Stomach smooth muscle (tissue), 2 donors: ENCODE results near the gene AEN.

ENCODE experiments used
- H3K27ac ChIP-seq: one replicate; pipeline ENCODE4 v1.7.0; 2013; ENCODE audit warnings: mild to moderate bottlenecking, low read length, inconsistent platforms
- H3K27me3 ChIP-seq, 2 donors: one replicate each; pipeline ENCODE4 v1.7.0; 2013; ENCODE audit warnings: low read length in 2 of 2; ENCODE audit not compliant: insufficient read depth in 2 of 2, control insufficient read depth in 1 of 2
- H3K36me3 ChIP-seq, 2 donors: one replicate each; pipeline ENCODE4 v1.7.0; 2013; ENCODE audit warnings: low read length in 2 of 2; ENCODE audit not compliant: control insufficient read depth in 2 of 2, insufficient read depth in 2 of 2
- H3K4me1 ChIP-seq: one replicate; pipeline ENCODE4 v1.7.0; 2013; ENCODE audit warnings: low read length; ENCODE audit not compliant: control insufficient read depth, insufficient read depth
- H3K4me3 ChIP-seq, 2 donors: one replicate each; pipeline ENCODE4 v1.7.0; 2013; ENCODE audit warnings: low read length in 2 of 2
- H3K9ac ChIP-seq, 2 donors: one replicate each; pipeline ENCODE4 v1.7.0; 2013; ENCODE audit warnings: low read length in 2 of 2, mild to moderate bottlenecking in 1 of 2
- H3K9me3 ChIP-seq, 2 donors: one replicate each; pipeline ENCODE4 v1.7.0; 2013; ENCODE audit warnings: low read length in 2 of 2; ENCODE audit not compliant: control insufficient read depth in 2 of 2
- donor health status: healthy.
- donor health status: Pancreatic carcinoma.

The AEN gene

DNA sequence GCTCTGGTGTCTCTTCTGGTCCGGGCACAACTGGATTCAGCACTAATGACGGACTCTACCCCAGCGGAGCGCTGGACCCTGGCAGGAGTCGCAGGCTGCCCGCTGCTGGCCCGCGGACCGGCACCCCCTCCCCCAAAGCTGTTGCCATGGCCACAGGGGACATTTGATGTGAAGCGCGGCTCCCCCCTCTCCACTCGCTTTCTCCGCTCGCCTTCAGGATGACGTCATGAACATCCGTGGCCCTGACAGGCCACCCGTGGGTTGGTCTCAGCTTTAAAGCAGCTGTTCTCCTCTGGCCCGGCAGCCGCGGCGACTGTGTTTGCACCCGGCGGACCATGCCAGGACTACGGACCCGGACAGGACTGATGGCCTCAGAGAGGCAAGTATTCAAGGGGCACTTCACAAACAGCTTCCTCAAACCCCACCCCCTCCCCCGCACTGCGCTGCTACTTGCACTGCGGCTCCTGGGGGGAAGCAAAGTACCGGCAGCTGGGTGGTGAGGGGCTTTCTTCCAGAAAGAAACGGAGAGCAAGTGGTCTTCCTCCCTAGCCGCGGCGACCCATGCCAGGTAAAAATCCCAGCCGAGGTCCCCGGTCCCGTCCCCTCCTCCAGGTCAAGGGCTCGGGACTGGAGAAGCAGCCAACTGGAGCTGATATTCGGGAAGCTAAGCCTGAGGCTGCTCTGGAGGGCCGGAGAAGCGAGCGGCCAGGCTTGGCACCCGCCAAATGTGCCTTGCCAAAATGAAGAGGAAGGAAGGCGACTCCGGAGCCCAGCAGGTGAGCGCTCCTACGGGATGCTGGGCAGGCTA is 16.6 kb upstream of the AEN start:
- H3K9me3 ChIP-seq = no peaks in the 10 kb centered on the region
- H3K27ac ChIP-seq = no peak overlapping the region
- H3K36me3 ChIP-seq = no peaks in the 10 kb centered on the region
- peak overlapping the region in 1 of 2 donors; percentile 35 for H3K4me3 ChIP-seq
- peaks cover 45 to 55% of the 10 kb centered on the region in 2 donors for H3K27me3 ChIP-seq
- H3K9ac ChIP-seq = no peak overlapping the region
- H3K4me1 ChIP-seq = peaks cover 16% of the 10 kb centered on the region

DNA sequence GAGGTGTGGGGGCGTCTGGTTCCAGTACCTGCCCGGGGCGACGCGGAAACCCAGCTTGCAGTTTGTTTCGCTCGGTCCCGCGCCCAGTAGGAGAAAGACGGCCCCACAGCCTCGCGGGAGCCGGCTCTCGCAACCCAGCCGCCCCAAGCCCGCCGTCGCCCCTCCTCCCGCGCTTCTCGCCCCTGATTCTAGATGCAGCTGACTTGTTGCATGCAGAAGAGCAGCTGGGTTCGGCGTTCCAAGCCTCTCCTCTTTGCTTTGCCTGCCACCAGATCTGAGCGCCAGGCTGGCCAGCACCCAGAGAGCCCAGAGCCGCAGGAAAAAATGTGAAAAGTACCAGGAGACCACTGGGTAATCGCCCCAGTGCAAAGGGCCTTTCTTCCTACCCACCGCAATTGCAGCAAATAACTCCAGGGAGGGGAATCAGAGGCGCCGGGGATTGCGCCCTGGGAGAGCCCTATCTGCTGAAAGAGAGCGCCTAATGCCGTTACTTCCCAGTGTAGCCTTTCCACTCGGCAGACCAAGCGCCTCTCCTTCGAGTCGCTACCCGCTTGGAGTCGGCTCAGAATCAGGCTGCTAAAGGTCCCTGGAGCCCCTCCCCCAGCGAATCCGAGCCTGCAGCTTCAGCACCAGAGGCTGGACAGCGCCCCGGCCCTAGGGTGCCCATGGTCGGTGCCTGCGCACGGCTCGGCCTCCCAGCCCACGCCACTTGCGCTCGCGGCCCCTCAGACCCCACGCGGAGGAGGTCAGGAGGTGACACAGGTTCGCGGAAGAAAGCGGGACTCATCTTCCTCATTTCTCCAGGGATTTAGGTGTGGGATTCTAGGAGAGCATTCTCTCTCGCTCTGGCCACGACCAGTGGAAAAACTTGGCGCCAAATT is 15.7 kb upstream of the AEN start:
- Histone ChIP-seq H3K4me3 (peak overlapping the region in 1 of 2 donors; percentile 15), H3K4me1 (peaks cover 16% of the 10 kb centered on the region), H3K27ac (no peak overlapping the region), H3K9ac (no peak overlapping the region), H3K9me3 (no peaks in the 10 kb centered on the region), H3K36me3 (no peaks in the 10 kb centered on the region), H3K27me3 (peaks cover 49 to 55% of the 10 kb centered on the region in 2 donors)

DNA sequence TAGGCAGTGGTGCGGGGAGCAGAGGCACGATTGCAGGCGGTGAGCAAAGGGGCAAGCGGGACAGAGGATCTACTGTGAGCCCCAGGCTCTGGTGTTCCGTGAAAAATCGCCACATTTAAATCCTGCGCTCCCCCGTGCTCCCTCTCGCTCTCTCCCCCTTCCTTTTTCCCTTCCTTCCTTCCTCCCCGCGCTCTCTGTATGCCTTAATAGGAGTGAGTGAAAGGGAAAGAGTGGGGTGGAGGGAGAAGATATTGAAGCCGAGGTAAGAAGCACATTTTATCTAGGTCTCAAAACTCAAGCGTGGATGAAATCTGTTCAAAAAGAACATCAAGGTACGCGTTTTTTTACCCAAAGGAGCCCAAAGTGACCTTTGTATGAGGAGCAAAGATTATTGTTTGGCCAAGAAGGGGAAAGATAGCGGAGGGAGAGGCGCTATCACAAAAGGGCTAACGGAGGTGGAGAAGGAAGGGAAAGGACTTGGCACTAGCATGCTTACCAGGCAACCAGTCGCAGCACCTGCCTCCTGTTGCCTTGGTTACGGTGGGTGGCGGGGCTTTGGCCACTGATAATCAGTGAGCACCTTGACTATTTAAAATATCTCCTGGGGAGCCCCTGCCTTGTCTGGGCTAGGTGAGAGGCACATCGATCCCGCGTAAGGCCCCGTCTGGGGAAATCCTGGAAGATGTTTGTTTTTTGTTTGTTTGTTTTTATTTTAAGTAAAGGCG is 14.9 kb upstream of the AEN start:
- Histone ChIP-seq H3K36me3 (no peaks in the 10 kb centered on the region), H3K27ac (no peak overlapping the region), H3K4me1 (peaks cover 16% of the 10 kb centered on the region), H3K9ac (no peak overlapping the region), H3K9me3 (no peaks in the 10 kb centered on the region), H3K4me3 (no peak overlapping the region), H3K27me3 (peaks cover 49 to 55% of the 10 kb centered on the region in 2 donors)

DNA sequence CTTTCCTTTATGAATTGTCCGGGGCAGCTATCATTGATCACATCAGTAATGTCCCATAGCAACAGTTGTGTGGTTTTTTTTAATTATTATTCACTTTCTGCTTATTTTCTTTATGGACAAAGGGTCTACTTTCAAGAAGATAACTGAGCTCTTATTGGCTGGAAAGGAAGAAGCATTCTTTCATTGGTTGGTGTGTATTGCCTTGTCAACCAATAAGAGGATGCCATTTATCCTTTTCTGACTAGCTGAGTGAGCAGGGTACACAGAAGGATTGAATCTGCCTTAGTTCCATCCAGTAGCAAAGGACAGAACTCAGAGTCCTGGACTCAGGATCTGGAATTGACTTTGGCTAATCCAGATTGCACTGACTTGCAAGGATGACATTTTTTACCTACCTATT is 13.2 kb upstream of the AEN start:
- H3K9me3 ChIP-seq = no peaks in the 10 kb centered on the region
- no peak overlapping the region for H3K4me3 ChIP-seq
- H3K27ac ChIP-seq = no peak overlapping the region
- H3K4me1 ChIP-seq = peaks cover 16% of the 10 kb centered on the region
- no peak overlapping the region for H3K9ac ChIP-seq
- H3K27me3 ChIP-seq = peaks cover 50 to 51% of the 10 kb centered on the region in 2 donors
- no peaks in the 10 kb centered on the region for H3K36me3 ChIP-seq

DNA sequence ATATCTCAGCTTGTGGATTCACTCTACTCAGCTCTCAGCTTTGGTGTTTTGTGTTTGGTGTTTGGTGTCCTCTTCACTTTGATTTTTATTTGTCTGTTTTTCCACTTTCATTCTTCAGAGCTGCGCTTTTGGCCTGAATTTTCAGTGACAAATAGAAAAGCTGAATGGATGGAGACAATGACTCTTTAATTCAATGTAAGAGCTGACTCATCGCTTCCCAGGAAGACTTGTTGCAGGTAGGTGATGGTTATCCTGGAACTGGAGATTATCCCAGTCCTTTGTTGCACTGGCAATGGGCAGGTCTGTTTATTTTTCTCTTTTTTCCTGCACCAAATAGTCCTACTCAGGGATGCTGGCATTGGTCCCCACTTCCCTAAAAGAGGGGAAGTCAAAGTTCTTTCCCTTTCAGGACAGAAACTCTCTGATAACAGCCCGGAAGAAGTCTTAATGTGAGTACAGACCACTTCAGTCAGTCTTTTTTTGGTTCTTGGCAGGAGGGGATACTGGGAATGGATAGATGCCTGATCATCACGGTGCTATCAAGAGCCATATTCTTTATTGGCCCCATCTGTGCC is 12.4 kb upstream of the AEN start:
- Histone ChIP-seq H3K36me3 (no peaks in the 10 kb centered on the region), H3K9ac (no peak overlapping the region), H3K27me3 (peaks cover 44 to 48% of the 10 kb centered on the region in 2 donors), H3K27ac (no peak overlapping the region), H3K4me1 (peaks cover 16% of the 10 kb centered on the region), H3K4me3 (no peak overlapping the region), H3K9me3 (no peaks in the 10 kb centered on the region)

DNA sequence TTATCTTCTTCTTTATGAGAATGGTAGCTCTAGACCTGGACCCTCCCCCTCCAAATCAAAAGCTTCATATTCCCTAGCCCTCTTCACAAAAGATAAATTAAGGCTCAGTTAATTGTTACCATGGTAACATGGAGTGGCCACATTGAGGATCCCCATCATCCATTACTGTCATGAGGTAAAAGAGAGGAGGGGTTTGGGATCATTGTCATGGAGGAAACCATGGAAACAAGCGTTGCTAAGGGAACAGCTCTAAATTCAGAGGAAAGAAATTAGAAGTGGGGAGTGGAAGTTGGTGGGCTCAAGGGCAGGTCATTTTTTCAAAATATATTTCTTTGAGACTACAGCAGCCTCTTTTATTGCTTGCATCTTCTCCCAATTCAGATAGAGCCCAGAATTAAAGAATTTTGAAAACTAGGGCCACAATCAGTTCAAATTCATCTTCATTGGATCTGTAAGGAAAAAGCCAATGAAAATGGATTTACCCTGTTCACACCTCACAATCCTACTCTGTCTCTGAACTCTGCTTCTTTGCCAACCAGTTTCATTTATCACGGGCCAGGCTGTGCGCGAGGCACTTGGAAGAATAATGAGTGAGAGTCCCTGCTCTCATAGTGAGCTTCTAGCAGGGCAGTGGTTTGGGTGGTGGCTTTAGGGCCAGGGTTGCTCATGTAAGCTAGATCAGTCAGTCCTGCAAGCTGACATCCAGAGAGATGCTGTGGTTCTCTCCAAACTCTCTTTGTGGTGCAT is 11.6 kb upstream of the AEN start:
- H3K27me3 ChIP-seq = peaks cover 36 to 44% of the 10 kb centered on the region in 2 donors

DNA sequence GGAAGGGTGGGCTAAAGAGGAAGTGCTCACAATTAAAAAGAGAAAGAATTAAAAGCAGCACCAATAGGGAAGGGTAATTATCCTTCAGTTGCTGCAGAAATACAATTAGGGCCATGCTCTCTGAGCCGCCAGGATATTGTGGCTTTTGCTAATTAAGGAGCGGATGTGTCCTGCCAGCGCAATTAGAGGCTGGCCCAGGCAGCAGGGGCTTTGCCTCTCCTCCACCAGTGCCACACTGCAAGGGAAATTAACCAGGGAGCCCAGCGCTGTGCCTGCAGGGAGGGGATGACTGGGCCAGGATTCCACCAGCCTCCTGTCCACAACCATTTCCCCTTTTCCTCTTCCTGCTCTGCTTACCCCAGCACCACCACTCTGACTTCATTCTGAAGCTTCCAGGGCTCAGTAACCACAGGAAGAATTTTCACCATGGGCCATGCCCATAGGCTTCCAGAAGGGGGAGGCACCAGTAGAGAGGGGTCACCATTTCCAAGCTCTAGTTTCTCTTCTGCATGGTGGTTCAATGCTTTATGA is 10.4 kb upstream of the AEN start:
- no peaks in the 10 kb centered on the region for H3K36me3 ChIP-seq
- H3K27me3 ChIP-seq = peaks cover 26 to 34% of the 10 kb centered on the region in 2 donors
- no peaks in the 10 kb centered on the region for H3K9me3 ChIP-seq
- H3K27ac ChIP-seq = no peak overlapping the region
- no peak overlapping the region for H3K4me3 ChIP-seq
- H3K9ac ChIP-seq = no peak overlapping the region
- H3K4me1 ChIP-seq = peaks cover 2% of the 10 kb centered on the region

More for the DNA sequence above, 11.6 kb upstream of the AEN start:
- H3K9me3 ChIP-seq = no peaks in the 10 kb centered on the region
- H3K4me1 ChIP-seq = peaks cover 15% of the 10 kb centered on the region
- no peak overlapping the region for H3K4me3 ChIP-seq
- no peaks in the 10 kb centered on the region for H3K36me3 ChIP-seq
- no peak overlapping the region for H3K9ac ChIP-seq
- no peak overlapping the region for H3K27ac ChIP-seq

DNA sequence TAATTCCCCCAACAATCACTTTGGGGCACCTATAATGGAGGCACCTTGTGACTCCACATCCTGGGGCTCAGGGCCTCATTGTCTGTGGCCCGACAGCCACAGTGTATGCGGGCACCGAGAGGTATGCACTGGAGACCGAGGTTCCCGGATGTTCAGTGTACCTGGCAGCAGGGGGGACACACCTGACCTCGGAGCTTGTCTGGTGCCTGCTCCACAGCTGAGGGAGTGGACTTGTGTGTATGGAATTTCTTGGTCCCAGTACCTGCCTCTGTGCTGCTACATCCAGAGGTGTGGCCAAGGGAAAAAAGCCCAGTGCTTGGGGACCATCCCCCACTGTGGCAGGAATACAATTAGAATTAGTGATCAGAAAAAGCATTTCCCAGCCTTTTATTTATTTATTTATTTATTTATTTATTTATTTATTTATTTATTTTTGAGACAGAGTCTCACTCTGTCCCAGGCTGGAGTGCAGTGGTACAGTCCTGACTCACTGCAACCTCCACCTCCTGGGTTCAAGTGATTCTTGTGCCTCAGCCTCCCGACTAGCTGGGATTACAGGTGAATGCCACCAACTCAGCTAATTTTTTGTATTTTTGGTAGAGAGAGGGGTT is 8.8 kb upstream of the AEN start:
- Histone ChIP-seq H3K9me3 (no peaks in the 10 kb centered on the region), H3K9ac (no peak overlapping the region), H3K4me3 (no peak overlapping the region), H3K36me3 (no peaks in the 10 kb centered on the region), H3K27me3 (peaks cover 11 to 18% of the 10 kb centered on the region in 2 donors), H3K27ac (no peak overlapping the region), H3K4me1 (no peaks in the 10 kb centered on the region)

DNA sequence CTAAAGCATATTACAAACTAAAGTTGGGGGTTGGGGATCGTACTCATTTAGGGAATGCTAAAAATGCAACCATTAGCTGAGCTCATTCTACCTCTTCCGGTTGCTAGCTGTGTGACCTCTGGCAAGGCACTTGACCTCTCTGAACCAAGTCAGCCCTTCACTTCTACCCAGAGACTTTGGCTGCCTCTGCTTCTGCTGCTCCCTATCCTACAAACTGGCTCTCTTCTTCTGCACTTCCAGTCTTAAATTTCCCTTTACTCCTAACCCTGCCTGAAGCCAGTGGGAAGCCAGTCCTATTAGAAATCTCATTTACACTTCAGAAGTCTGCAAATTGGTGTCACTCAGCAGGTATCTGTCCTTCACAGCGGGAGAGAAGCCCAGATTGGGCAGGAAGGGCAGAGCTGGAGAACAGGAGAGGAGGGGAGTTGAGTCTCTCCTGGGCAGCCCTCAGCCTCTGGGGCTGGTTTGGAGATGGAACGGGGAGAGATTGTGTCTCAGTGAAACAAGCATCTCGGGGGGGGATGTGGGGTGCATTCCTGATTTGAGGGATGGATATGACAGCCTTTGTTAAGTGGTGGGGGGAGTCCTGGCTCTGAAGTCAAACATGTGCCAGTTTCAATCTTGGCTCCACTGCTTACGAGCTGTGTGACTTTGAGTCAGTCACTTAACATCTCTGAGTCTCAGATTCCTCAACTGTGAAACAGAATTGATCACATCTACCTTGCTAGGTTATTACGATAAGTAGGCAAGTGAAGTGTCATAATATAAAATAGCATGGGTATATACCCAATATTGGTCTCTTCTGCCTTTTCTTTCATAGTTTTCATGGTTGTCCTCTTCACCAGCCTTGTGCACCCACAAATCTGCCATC is 7.8 kb upstream of the AEN start:
- no peaks in the 10 kb centered on the region for H3K9me3 ChIP-seq

More for the DNA sequence above, 7.8 kb upstream of the AEN start:
- Histone ChIP-seq H3K36me3 (no peaks in the 10 kb centered on the region), H3K4me3 (no peak overlapping the region), H3K27me3 (peaks cover 4 to 13% of the 10 kb centered on the region in 2 donors), H3K27ac (no peak overlapping the region), H3K9ac (no peak overlapping the region), H3K4me1 (no peaks in the 10 kb centered on the region)
